ENCODE results near the gene DDX51. TPM values are rescaled to one million over a fixed set of nuclear protein-coding genes. Genes with fewer than 3 reads are reported as not detected.
"Not testable (repeated sequence)": the region's sequence is repeated elsewhere in the genome, so short reads cannot be mapped to it uniquely, and the experiment has no call there.

The DDX51 gene
- total RNA-seq, 2 donors from 2014 or later, result 9.4 to 22.9 TPM

GRCh38 chr12:132140501-132140900 lies 3.6 kb downstream of the DDX51 start:
- Histone ChIP-seq H3K4me3 (no peak overlapping the region), H3K36me3 (peaks cover 7% of the 10 kb centered on the region), H3K9ac (ENCODE audit: low read depth in 2 of 2, low read length in 2 of 2) (no peak overlapping the region), H3K9me3 (no peaks in the 10 kb centered on the region), H3K4me1 (peaks cover 18% of the 10 kb centered on the region), H3K27ac (no peak overlapping the region), H3K27me3 (no peaks in the 10 kb centered on the region)
- intact Hi-C loops (cut with DNase I), result no loop called here
- TF ChIP-seq, protein P1, sequence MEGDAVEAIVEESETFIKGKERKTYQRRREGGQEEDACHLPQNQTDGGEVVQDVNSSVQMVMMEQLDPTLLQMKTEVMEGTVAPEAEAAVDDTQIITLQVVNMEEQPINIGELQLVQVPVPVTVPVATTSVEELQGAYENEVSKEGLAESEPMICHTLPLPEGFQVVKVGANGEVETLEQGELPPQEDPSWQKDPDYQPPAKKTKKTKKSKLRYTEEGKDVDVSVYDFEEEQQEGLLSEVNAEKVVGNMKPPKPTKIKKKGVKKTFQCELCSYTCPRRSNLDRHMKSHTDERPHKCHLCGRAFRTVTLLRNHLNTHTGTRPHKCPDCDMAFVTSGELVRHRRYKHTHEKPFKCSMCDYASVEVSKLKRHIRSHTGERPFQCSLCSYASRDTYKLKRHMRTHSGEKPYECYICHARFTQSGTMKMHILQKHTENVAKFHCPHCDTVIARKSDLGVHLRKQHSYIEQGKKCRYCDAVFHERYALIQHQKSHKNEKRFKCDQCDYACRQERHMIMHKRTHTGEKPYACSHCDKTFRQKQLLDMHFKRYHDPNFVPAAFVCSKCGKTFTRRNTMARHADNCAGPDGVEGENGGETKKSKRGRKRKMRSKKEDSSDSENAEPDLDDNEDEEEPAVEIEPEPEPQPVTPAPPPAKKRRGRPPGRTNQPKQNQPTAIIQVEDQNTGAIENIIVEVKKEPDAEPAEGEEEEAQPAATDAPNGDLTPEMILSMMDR (IDR thresholded peaks at IDR 0.05), result no peak
- DNase-seq, result no peak

- peaks cover 7% of the 10 kb centered on the region for H3K36me3 ChIP-seq
- no peak overlapping the region for H3K9ac ChIP-seq (ENCODE audit: low read depth in 2 of 2, low read length in 2 of 2)
- H3K27ac ChIP-seq, result no peak overlapping the region
- TF ChIP-seq, protein P1 (IDR thresholded peaks at IDR 0.05), result no peak
- no peak overlapping the region for H3K4me3 ChIP-seq
- intact Hi-C loops (cut with DNase I), result no loop called here
- no peaks in the 10 kb centered on the region for H3K9me3 ChIP-seq
- no peaks in the 10 kb centered on the region for H3K27me3 ChIP-seq
- peaks cover 12% of the 10 kb centered on the region for H3K4me1 ChIP-seq
- DNase-seq, result no peak
These were observed 4.2 kb downstream of the DDX51 start for GRCh38 chr12:132139912-132140311.

GRCh38 chr12:132138941-132139871 lies 4.9 kb downstream of the DDX51 start:
- Histone ChIP-seq H3K9ac (ENCODE audit: low read depth in 2 of 2, low read length in 2 of 2) (no peak overlapping the region), H3K36me3 (peaks cover 7% of the 10 kb centered on the region), H3K4me3 (no peak overlapping the region), H3K27ac (no peak overlapping the region), H3K27me3 (no peaks in the 10 kb centered on the region), H3K4me1 (peaks cover 11% of the 10 kb centered on the region), H3K9me3 (no peaks in the 10 kb centered on the region)
- TF ChIP-seq, protein P1 (IDR thresholded peaks at IDR 0.05), result no peak
- no peak for DNase-seq
- intact Hi-C loops (cut with DNase I), result no loop called here

- TF ChIP-seq, protein P1 (IDR thresholded peaks at IDR 0.05), result no peak
- intact Hi-C loops (cut with DNase I), result no loop called here
- Histone ChIP-seq H3K27ac (no peak overlapping the region), H3K4me3 (no peak overlapping the region), H3K9me3 (no peaks in the 10 kb centered on the region), H3K36me3 (peaks cover 7% of the 10 kb centered on the region), H3K27me3 (no peaks in the 10 kb centered on the region), H3K4me1 (peaks cover 4% of the 10 kb centered on the region), H3K9ac (ENCODE audit: low read depth in 2 of 2, low read length in 2 of 2) (no peak overlapping the region)
- DNase-seq, result no peak
These were observed 6.5 kb downstream of the DDX51 start for GRCh38 chr12:132137483-132138125.

GRCh38 chr12:132136226-132136625 lies 7.9 kb downstream of the DDX51 start:
- H3K36me3 ChIP-seq; intact Hi-C loops (cut with DNase I); H3K9me3 ChIP-seq; H3K4me1 ChIP-seq; H3K27ac ChIP-seq; H3K27me3 ChIP-seq; H3K9ac ChIP-seq (ENCODE audit: low read depth in 2 of 2, low read length in 2 of 2); H3K4me3 ChIP-seq; DNase-seq: not testable (repeated sequence)

GRCh38 chr12:132134653-132135183 lies 9.4 kb downstream of the DDX51 start:
- intact Hi-C loops (cut with DNase I); H3K4me3 ChIP-seq; H3K27me3 ChIP-seq; H3K9me3 ChIP-seq; H3K27ac ChIP-seq; H3K4me1 ChIP-seq; H3K9ac ChIP-seq (ENCODE audit: low read depth in 2 of 2, low read length in 2 of 2); H3K36me3 ChIP-seq; DNase-seq: not testable (repeated sequence)

Measured in colonic mucosa (tissue), 4 donors.